Measurements from ENCODE around the gene GFY. TPM values are rescaled to one million over a fixed set of nuclear protein-coding genes. Genes with fewer than 3 reads are reported as not detected.

The GFY gene
- total RNA-seq, 1 donor from 2014 or later = 0.14 TPM

DNA sequence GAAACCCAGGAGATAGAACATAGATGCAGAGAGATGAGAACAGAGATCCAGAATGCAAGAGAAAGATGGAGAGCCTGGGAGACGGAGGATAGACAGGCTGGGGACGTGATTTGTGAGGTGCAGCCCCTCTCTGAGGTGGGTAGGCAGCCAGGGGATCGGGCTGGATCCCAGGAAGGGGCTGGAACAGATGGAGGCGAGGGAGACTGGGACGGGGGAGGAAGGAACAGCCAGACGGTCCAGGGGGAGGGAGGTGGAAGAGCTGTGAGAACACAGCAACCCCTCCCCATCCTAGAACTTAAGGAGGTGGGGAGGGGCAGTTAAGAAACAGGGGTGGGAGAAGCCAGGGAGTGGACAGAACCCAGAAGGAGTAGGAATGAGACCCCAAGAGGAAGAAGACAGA is 13.1 kb downstream of the GFY start:
- TF ChIP-seq, protein P1, sequence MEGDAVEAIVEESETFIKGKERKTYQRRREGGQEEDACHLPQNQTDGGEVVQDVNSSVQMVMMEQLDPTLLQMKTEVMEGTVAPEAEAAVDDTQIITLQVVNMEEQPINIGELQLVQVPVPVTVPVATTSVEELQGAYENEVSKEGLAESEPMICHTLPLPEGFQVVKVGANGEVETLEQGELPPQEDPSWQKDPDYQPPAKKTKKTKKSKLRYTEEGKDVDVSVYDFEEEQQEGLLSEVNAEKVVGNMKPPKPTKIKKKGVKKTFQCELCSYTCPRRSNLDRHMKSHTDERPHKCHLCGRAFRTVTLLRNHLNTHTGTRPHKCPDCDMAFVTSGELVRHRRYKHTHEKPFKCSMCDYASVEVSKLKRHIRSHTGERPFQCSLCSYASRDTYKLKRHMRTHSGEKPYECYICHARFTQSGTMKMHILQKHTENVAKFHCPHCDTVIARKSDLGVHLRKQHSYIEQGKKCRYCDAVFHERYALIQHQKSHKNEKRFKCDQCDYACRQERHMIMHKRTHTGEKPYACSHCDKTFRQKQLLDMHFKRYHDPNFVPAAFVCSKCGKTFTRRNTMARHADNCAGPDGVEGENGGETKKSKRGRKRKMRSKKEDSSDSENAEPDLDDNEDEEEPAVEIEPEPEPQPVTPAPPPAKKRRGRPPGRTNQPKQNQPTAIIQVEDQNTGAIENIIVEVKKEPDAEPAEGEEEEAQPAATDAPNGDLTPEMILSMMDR (IDR thresholded peaks at IDR 0.05; ENCODE audit: borderline replicate concordance) = no peak
- Histone ChIP-seq H3K4me3 (no peak overlapping the region), H3K36me3 (no peaks in the 10 kb centered on the region), H3K9me3 (replicated peaks) (no peaks in the 10 kb centered on the region), H3K4me1 (peaks cover 16% of the 10 kb centered on the region), H3K27ac (replicated peaks) (no peak overlapping the region), H3K27me3 (ENCODE audit: low read depth) (peaks cover 93% of the 10 kb centered on the region)
- intact Hi-C loops (cut with micrococcal nuclease) = no loop called here
- DNase-seq = no peak

DNA sequence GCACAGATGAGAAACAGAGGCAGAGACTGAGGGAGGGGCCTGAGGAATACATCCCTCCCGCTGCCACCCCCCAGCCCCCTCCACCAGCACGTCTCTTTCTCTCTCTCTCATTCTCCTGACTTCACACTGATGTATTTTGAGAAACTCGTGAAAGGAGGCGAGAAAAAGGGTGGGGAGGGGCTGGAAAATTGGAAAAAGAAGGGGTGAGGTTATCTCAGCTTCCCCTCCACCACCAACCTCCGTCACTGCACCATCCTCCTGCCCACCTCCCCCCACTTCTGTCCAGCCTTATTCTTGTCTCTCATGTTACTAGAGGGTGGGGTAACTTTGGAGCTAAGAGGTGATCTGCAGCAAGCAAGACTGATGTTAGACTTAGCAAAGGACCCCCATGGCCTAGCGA is 14.6 kb downstream of the GFY start:
- TF ChIP-seq, protein P1 (IDR thresholded peaks at IDR 0.05; ENCODE audit: borderline replicate concordance) = no peak
- Histone ChIP-seq H3K36me3 (no peaks in the 10 kb centered on the region), H3K27ac (replicated peaks) (no peak overlapping the region), H3K4me3 (peak overlapping the region; percentile 83), H3K27me3 (ENCODE audit: low read depth) (peaks cover 77% of the 10 kb centered on the region), H3K4me1 (peaks cover 26% of the 10 kb centered on the region), H3K9me3 (replicated peaks) (no peaks in the 10 kb centered on the region)
- DNase-seq = no peak
- intact Hi-C loops (cut with micrococcal nuclease) = loop anchor here (10.0 kb wide), 1 partner anchor 45 kb away; no protein-coding TSS in a partner anchor

DNA sequence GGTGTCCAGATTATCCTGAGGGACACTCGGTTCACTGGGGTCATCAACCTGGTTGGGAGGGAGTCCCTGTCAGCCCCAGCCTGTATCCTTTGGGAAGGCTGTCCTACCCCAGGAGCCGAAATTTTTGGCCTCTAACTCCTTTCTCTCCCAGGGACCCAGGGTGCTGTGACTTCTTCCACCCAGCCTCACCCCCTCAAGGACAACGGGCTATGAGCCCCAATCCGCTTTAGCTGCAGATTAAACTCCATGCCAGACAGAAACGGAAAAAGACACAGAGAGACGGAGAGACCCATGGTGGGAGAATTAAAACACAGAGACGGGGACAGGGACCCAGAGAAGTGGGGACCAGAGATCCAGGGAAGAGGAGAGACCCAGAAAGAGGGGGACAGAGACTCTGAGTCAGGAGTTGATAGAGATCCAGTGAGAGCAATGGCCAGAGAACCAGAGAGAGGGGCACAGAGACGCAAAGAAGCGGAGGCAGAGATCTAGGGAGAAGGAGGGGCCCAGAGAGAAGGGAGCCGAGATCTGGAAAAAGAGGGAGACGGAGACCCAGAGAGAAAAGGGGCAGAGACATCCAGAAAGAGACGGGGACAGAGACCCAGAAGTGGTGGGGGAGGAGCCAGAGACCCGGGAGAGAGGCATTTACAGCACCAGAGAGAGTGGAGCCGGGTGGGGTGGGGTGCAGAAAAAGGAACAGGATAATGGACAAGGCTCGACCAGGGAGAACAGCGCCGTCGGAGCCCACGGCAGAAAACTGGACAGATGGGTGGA is 15.4 kb downstream of the GFY start:
- Histone ChIP-seq H3K27me3 (ENCODE audit: low read depth) (peaks cover 69% of the 10 kb centered on the region), H3K9me3 (replicated peaks) (no peaks in the 10 kb centered on the region), H3K36me3 (no peaks in the 10 kb centered on the region), H3K4me3 (peak overlapping the region; percentile 83), H3K27ac (replicated peaks) (peak overlapping the region; percentile 95), H3K4me1 (peaks cover 26% of the 10 kb centered on the region)
- TF ChIP-seq, protein P1 (IDR thresholded peaks at IDR 0.05; ENCODE audit: borderline replicate concordance) = no peak
- intact Hi-C loops (cut with micrococcal nuclease) = loop anchor here (10.0 kb wide), 1 partner anchor 46 kb away; no protein-coding TSS in a partner anchor
- no peak for DNase-seq

DNA sequence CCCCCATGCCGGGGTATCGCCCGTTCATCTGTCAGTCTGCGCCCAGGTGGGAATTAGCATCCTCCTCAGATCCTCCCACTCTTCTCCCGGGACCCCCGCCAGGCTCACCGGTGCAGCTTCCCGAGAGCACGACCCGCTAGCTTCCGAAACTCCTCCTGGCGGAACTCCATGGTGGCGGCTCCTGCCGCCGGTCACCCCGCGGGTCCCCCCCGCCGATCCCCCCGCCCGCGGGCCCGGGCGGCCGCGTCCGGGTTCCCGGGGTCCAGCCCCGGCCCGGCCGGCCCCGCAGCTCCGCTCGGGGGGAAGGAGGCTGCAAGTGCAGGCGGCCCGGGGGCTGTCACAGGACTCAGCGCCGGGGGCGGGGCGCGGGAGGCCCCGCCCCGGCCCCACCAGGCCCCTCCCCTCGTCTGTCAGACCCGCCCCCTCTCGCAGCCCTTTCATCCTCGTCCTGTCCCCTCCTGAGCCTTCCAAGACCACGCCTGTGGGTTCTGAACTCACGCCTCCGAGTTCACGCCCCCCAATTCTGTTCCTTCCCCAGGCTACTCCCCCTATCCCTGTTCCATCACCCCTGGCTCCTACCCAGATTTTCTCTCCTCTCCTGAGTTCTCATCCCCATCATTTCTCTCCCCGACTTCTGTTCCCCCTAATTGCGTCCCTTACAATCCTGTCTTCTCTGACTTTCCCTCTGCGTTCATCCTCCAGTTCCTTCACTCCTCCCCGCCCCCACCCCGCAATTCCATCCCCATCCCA is 16.2 kb downstream of the GFY start, which contains the start of gene SLC17A7:
SLC17A7 (minus strand) TSS at position 318 of the 750 bp plus-strand sequence; CDS start at position 170, 148 bp downstream.
- TF ChIP-seq, protein P1 (IDR thresholded peaks at IDR 0.05; ENCODE audit: borderline replicate concordance) = no peak
- Histone ChIP-seq H3K4me1 (peaks cover 26% of the 10 kb centered on the region), H3K27ac (replicated peaks) (peak within 1 kb of the TSS; percentile 95), H3K27me3 (ENCODE audit: low read depth) (peaks cover 62% of the 10 kb centered on the region), H3K9me3 (replicated peaks) (no peaks in the 10 kb centered on the region), H3K36me3 (no peaks in the 10 kb centered on the region), H3K4me3 (peak within 1 kb of the TSS; percentile 83)
- intact Hi-C loops (cut with micrococcal nuclease) = loop anchor here (10.0 kb wide), 1 partner anchor 47 kb away; no protein-coding TSS in a partner anchor
- DNase-seq = peak; percentile 63

DNA sequence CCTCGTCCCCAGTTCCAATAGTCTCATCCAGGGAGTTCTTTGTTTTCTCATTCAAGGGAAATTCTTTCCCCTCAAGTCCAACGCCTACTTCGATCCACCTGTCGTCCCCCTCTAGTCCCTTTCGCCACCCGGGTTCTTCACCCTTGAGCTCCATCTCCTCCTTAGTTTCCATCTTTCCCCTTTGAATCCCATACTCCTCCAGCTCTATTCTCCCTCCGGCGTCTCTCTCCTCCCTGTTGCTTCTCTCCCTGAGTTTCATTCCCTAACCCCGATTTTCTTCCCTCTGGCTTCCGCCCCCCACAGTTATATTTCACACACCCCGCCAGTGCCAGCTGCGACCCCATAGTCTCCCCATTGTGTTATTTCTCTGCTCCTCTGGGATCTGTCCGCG is 16.8 kb downstream of the GFY start:
- H3K4me1 ChIP-seq = peaks cover 26% of the 10 kb centered on the region
- no peaks in the 10 kb centered on the region for H3K9me3 ChIP-seq (replicated peaks)
- TF ChIP-seq, protein P1 (IDR thresholded peaks at IDR 0.05; ENCODE audit: borderline replicate concordance) = no peak
- H3K4me3 ChIP-seq = peak overlapping the region; percentile 83
- no peak for DNase-seq
- peaks cover 56% of the 10 kb centered on the region for H3K27me3 ChIP-seq (ENCODE audit: low read depth)
- intact Hi-C loops (cut with micrococcal nuclease) = loop anchor here (10.0 kb wide), 1 partner anchor 47 kb away; no protein-coding TSS in a partner anchor
- H3K36me3 ChIP-seq = peaks cover 2% of the 10 kb centered on the region
- H3K27ac ChIP-seq (replicated peaks) = peak overlapping the region; percentile 95

All from left ventricle myocardium inferior (tissue), 1 donor.